H9 (cell line): ENCODE results near the gene CNTD1. TPM values are rescaled to one million over a fixed set of nuclear protein-coding genes. Genes with fewer than 3 reads are reported as not detected.

Experiments used
- DNase-seq: peaks from one replicate; pipeline ENCODE4 v3.0.0-alpha.2; 2017
- H2AFZ ChIP-seq: one replicate; pipeline ENCODE4 v1.6.1; 2013; ENCODE audit warnings: mild to moderate bottlenecking, low read length, control low read depth, moderate library complexity
- H2AK5ac ChIP-seq: 2 replicates; pipeline ENCODE4 v1.6.1; 2013; ENCODE audit warnings: low read length, control low read depth, mixed read lengths; ENCODE audit not compliant: insufficient read length
- H2BK120ac ChIP-seq: one replicate; pipeline ENCODE4 v1.6.1; 2013; ENCODE audit warnings: low read depth, mild to moderate bottlenecking, low read length, control low read depth, inconsistent platforms; ENCODE audit not compliant: poor library complexity, severe bottlenecking
- H2BK12ac ChIP-seq: 2 replicates; pipeline ENCODE4 v1.6.1; 2013; ENCODE audit warnings: low read length, control low read depth, mixed read lengths, low read depth; ENCODE audit not compliant: insufficient read length
- H2BK15ac ChIP-seq: 2 replicates; pipeline ENCODE4 v1.6.1; 2013; ENCODE audit warnings: low read depth, low read length, control low read depth
- H2BK20ac ChIP-seq: one replicate; pipeline ENCODE4 v1.6.1; 2013; ENCODE audit warnings: low read depth, mild to moderate bottlenecking, low read length, control low read depth, inconsistent platforms; ENCODE audit not compliant: poor library complexity, severe bottlenecking
- H2BK5ac ChIP-seq: 2 replicates; pipeline ENCODE4 v1.6.1; 2013; ENCODE audit warnings: low read length, control low read depth, mixed read lengths; ENCODE audit not compliant: insufficient read length
- H3K14ac ChIP-seq: 2 replicates; pipeline ENCODE4 v1.6.1; 2013; ENCODE audit warnings: low read length, control low read depth; ENCODE audit not compliant: insufficient read depth
- H3K18ac ChIP-seq: 2 replicates; pipeline ENCODE4 v1.6.1; 2013; ENCODE audit warnings: low read depth, mild to moderate bottlenecking, mixed read lengths, low read length, control low read depth; ENCODE audit not compliant: insufficient read length
- H3K23ac ChIP-seq: 2 replicates; pipeline ENCODE4 v1.6.1; 2013; ENCODE audit warnings: low read length, control low read depth, mixed read lengths, low read depth; ENCODE audit not compliant: insufficient read length
- H3K23me2 ChIP-seq: 2 replicates; pipeline ENCODE4 v1.6.1; 2013; ENCODE audit warnings: low read depth, mild to moderate bottlenecking, mixed read lengths, low read length, control low read depth; ENCODE audit not compliant: insufficient read length, poor library complexity, severe bottlenecking
- H3K27ac ChIP-seq: 2 replicates; pipeline ENCODE4 v1.5.1; 2013; ENCODE audit warnings: low read length, control low read depth, mixed read lengths, low read depth; ENCODE audit not compliant: insufficient read length
- H3K27me3 ChIP-seq: 2 replicates; pipeline ENCODE4 v1.6.1; 2013; ENCODE audit warnings: low read length, control low read depth, inconsistent platforms; ENCODE audit not compliant: insufficient read depth
- H3K4ac ChIP-seq: 2 replicates; pipeline ENCODE4 v1.6.1; 2013; ENCODE audit warnings: low read depth, mild to moderate bottlenecking, control low read depth, inconsistent platforms, low read length, moderate library complexity
- H3K4me1 ChIP-seq: 2 replicates; pipeline ENCODE4 v1.6.1; 2013; ENCODE audit warnings: low read length, control low read depth, inconsistent platforms; ENCODE audit not compliant: insufficient read depth
- H3K4me2 ChIP-seq: 2 replicates; pipeline ENCODE4 v1.6.1; 2013; ENCODE audit warnings: low read length, control low read depth, mixed read lengths; ENCODE audit not compliant: insufficient read length, insufficient read depth
- H3K56ac ChIP-seq: 2 replicates; pipeline ENCODE4 v1.6.1; 2013; ENCODE audit warnings: low read depth, mild to moderate bottlenecking, mixed read lengths, low read length, control low read depth; ENCODE audit not compliant: insufficient read length
- H3K79me1 ChIP-seq: 2 replicates; pipeline ENCODE4 v1.6.1; 2013; ENCODE audit warnings: low read depth, mild to moderate bottlenecking, moderate library complexity, low read length, control low read depth, inconsistent platforms; ENCODE audit not compliant: insufficient read depth, poor library complexity, severe bottlenecking
- H3K79me2 ChIP-seq: 2 replicates; pipeline ENCODE4 v1.6.1; 2013; ENCODE audit warnings: low read length, control low read depth, inconsistent platforms; ENCODE audit not compliant: insufficient read depth
- H3K9ac ChIP-seq: 2 replicates; pipeline ENCODE4 v1.6.1; 2013; ENCODE audit warnings: low read length, control low read depth, mixed read lengths; ENCODE audit not compliant: insufficient read length; ENCODE audit errors: extremely low read depth
- H3K9me3 ChIP-seq: one replicate; pipeline ENCODE4 v1.6.1; 2013; ENCODE audit warnings: low read depth, low read length, inconsistent platforms; ENCODE audit not compliant: control insufficient read depth
- H3T11ph ChIP-seq: one replicate; pipeline ENCODE4 v1.6.1; 2013; ENCODE audit warnings: mild to moderate bottlenecking, low read length, control low read depth, inconsistent platforms
- H4K20me1 ChIP-seq: one replicate; pipeline ENCODE4 v1.6.1; 2013; ENCODE audit not compliant: control insufficient read depth, insufficient read length, insufficient read depth
- H4K5ac ChIP-seq: 2 replicates; pipeline ENCODE4 v1.6.1; 2013; ENCODE audit warnings: low read depth, mild to moderate bottlenecking, mixed read lengths, low read length, control low read depth; ENCODE audit not compliant: insufficient read length
- H4K8ac ChIP-seq: replicated peaks from 2 replicates; pipeline ENCODE4 v1.6.1; 2013; ENCODE audit warnings: low read length, control low read depth, mixed read lengths, low read depth; ENCODE audit not compliant: insufficient read length
- H4K91ac ChIP-seq: 2 replicates; pipeline ENCODE4 v1.6.1; 2013; ENCODE audit warnings: low read depth, mild to moderate bottlenecking, moderate library complexity, mixed read lengths, low read length, control low read depth; ENCODE audit not compliant: insufficient read length
- H3K27ac Mint-ChIP-seq, 3 experiments: 2 replicates in 2 of 3; 3 replicates in 1 of 3; pipeline ENCODE4 v1.8.0; 2020 to 2021; ENCODE audit warnings: mixed read lengths in 3 of 3, mild to moderate bottlenecking in 1 of 3, moderate library complexity in 1 of 3
- H3K27me3 Mint-ChIP-seq: 2 replicates; pipeline ENCODE4 v1.8.0; 2021; ENCODE audit warnings: low read depth, mild to moderate bottlenecking, moderate library complexity, mixed read lengths
- H3K36me3 Mint-ChIP-seq, 3 experiments: 2 replicates in 2 of 3; 3 replicates in 1 of 3; pipeline ENCODE4 v1.8.0; 2020 to 2021; ENCODE audit warnings: low read depth in 3 of 3, mixed read lengths in 3 of 3; ENCODE audit not compliant: insufficient read depth in 1 of 3
- H3K4me1 Mint-ChIP-seq, 2 experiments: 2 replicates each; pipeline ENCODE4 v1.8.0; 2020; ENCODE audit warnings: mixed read lengths in 2 of 2
- H3K4me3 Mint-ChIP-seq, 2 experiments: 2 replicates in 1 of 2; 3 replicates in 1 of 2; pipeline ENCODE4 v1.8.0; 2020 to 2021; ENCODE audit warnings: mild to moderate bottlenecking in 2 of 2, mixed read lengths in 2 of 2, moderate library complexity in 1 of 2
- H3K9me3 Mint-ChIP-seq, 2 experiments: 2 replicates in 1 of 2; 3 replicates in 1 of 2; pipeline ENCODE4 v1.8.0; 2020; ENCODE audit warnings: mild to moderate bottlenecking in 2 of 2, mixed read lengths in 2 of 2, moderate library complexity in 1 of 2
- WGBS: extraction: QIAGEN DNeasy Blood & Tissue Kit; methylation state at CpG from one replicate; pipeline ENCODE4 v1.1.7; 2013; ENCODE audit warnings: missing lambda C conversion rate, low lambda C conversion rate, mixed read lengths; ENCODE audit not compliant: insufficient read length; ENCODE audit errors: extremely low coverage; 5-methylcytosine and 5-hydroxymethylcytosine counted together
- total RNA-seq: library from RNA; stranded (reverse); gene quantifications from 2 replicates; pipeline ENCODE4 v1.2.1, GENCODE V29; 2021
- TF ChIP-seq, protein P1 (sequence below): fragments of 200-600 bp; sonication (generic); conservative IDR thresholded peaks from 3 replicates; pipeline ENCODE4 v1.8.0; 2021; ENCODE audit warnings: antibody characterized with exemption, mild to moderate bottlenecking

The CNTD1 gene
- total RNA-seq, 1 experiment from 2014 or later: not detected

- no peaks in the 10 kb centered on the region; a peak in 1 of 5 replicates for H3K9me3 Mint-ChIP-seq
- DNase-seq: no peak
- Histone ChIP-seq H3K56ac (no peak overlapping the region), H3K9ac (no peak overlapping the region), H3K4me2 (no peak overlapping the region), H2BK15ac (no peak overlapping the region), H3K27me3 (no peaks in the 10 kb centered on the region), H2BK120ac (no peak overlapping the region), H3T11ph (no peak overlapping the region), H3K14ac (no peak overlapping the region), H2AK5ac (no peak overlapping the region), H3K79me1 (no peaks in the 10 kb centered on the region), H4K8ac (no peak overlapping the region), H2BK12ac (no peak overlapping the region), H3K27ac (no peak overlapping the region), H2BK5ac (no peak overlapping the region), H3K9me3 (no peaks in the 10 kb centered on the region), H3K4ac (no peak overlapping the region), H4K5ac (no peak overlapping the region), H2BK20ac (no peak overlapping the region), H3K18ac (no peak overlapping the region), H4K91ac (no peak overlapping the region), H4K20me1 (no peaks in the 10 kb centered on the region), H3K79me2 (no peaks in the 10 kb centered on the region), H3K23ac (no peak overlapping the region), H2AFZ (no peak overlapping the region), H3K4me1 (no peaks in the 10 kb centered on the region), H3K23me2 (no peaks in the 10 kb centered on the region)
- H3K4me1 Mint-ChIP-seq: peaks cover 4 to 8% of the 10 kb centered on the region in 2 experiments; a peak in 2 of 4 replicates
- H3K4me3 Mint-ChIP-seq: no peak overlapping the region
- TF ChIP-seq, protein P1, sequence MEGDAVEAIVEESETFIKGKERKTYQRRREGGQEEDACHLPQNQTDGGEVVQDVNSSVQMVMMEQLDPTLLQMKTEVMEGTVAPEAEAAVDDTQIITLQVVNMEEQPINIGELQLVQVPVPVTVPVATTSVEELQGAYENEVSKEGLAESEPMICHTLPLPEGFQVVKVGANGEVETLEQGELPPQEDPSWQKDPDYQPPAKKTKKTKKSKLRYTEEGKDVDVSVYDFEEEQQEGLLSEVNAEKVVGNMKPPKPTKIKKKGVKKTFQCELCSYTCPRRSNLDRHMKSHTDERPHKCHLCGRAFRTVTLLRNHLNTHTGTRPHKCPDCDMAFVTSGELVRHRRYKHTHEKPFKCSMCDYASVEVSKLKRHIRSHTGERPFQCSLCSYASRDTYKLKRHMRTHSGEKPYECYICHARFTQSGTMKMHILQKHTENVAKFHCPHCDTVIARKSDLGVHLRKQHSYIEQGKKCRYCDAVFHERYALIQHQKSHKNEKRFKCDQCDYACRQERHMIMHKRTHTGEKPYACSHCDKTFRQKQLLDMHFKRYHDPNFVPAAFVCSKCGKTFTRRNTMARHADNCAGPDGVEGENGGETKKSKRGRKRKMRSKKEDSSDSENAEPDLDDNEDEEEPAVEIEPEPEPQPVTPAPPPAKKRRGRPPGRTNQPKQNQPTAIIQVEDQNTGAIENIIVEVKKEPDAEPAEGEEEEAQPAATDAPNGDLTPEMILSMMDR: no peak
- no peaks in the 10 kb centered on the region for H3K27me3 Mint-ChIP-seq
- no peaks in the 10 kb centered on the region; a peak in 1 of 7 replicates for H3K36me3 Mint-ChIP-seq
- no peak overlapping the region for H3K27ac Mint-ChIP-seq
- WGBS: no CpG with 5 or more reads among the region's 15 CpGs
These were observed 55.5 kb downstream of the CNTD1 start for GRCh38 chr17:42853968-42854790.
